Measurements from ENCODE around the gene KIF26B. TPM values are rescaled to one million over a fixed set of nuclear protein-coding genes. Genes with fewer than 3 reads are reported as not detected.

KIF26B gene
- polyA plus RNA-seq, 1 donor (not counting 4 experiments of a cell fraction or from before 2014, with no cell fraction given) = 0.58 TPM

DNA sequence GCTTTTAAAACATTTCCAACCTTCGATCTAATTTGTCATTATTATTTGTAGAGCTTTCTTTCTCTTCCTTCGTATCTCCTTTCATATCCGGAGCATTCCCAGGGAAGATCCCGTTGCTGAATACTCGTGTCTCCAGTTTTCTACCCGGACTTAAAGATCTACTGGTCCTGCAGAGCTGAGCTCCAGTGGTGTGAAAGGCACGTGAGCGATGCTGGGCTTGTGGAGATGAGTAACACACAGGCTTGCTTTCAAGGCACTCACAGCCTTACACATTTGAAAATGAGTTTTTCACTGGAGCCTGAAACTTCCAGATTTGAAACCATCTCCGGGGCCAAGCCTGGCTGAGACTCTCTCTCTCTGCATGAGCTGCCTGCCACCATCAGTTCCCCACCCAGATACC lies 428.3 kb downstream of the KIF26B start:
- Histone ChIP-seq H3K9me3 (ENCODE audit: control insufficient read depth, low read depth, low read length) (no peaks in the 10 kb centered on the region), H3K36me3 (ENCODE audit: control insufficient read depth in 2 of 2, extremely low read depth in 1 of 2, insufficient read depth in 2 of 2, low read length in 2 of 2) (no peaks in the 10 kb centered on the region), H3K4me3 (ENCODE audit: control insufficient read depth in 2 of 3, extremely low read depth in 1 of 3, insufficient read depth in 2 of 3, low read depth in 1 of 3, low read length in 3 of 3) (no peak overlapping the region), H3K4me2 (ENCODE audit: control insufficient read depth, extremely low read depth, insufficient read depth, low read depth, low read length) (no peak overlapping the region), H4K20me1 (ENCODE audit: control insufficient read depth, extremely low read depth, insufficient read depth, low read length) (no peaks in the 10 kb centered on the region), H3K9me1 (ENCODE audit: control insufficient read depth, extremely low read depth, insufficient read depth, low read length) (no peaks in the 10 kb centered on the region), H2AFZ (ENCODE audit: control insufficient read depth, low read length) (no peak overlapping the region), H3K79me2 (ENCODE audit: control insufficient read depth, insufficient read depth, low read length) (no peaks in the 10 kb centered on the region), H3K27ac (ENCODE audit: control insufficient read depth, insufficient read depth, low read length) (no peak overlapping the region), H3K27me3 (ENCODE audit: control insufficient read depth, extremely low read depth, insufficient read depth, low read length) (no peaks in the 10 kb centered on the region), H3K9ac (ENCODE audit: control insufficient read depth, extremely low read depth, insufficient read depth, low read length) (no peak overlapping the region), H3K4me1 (ENCODE audit: control insufficient read depth, extremely low read depth, insufficient read depth, low read length) (no peaks in the 10 kb centered on the region)
- dilution Hi-C loops (cut with MboI; ENCODE audit: extremely low pct_ligation_motif_present, low sequenced_read_pairs) = no loop called here
- DNase-seq (ENCODE audit: low read depth, low spot score) = no peak
- TF ChIP-seq EZH2 (IDR thresholded peaks at IDR 0.05; ENCODE audit: low read length) = no peak
- TF ChIP-seq, protein P1, sequence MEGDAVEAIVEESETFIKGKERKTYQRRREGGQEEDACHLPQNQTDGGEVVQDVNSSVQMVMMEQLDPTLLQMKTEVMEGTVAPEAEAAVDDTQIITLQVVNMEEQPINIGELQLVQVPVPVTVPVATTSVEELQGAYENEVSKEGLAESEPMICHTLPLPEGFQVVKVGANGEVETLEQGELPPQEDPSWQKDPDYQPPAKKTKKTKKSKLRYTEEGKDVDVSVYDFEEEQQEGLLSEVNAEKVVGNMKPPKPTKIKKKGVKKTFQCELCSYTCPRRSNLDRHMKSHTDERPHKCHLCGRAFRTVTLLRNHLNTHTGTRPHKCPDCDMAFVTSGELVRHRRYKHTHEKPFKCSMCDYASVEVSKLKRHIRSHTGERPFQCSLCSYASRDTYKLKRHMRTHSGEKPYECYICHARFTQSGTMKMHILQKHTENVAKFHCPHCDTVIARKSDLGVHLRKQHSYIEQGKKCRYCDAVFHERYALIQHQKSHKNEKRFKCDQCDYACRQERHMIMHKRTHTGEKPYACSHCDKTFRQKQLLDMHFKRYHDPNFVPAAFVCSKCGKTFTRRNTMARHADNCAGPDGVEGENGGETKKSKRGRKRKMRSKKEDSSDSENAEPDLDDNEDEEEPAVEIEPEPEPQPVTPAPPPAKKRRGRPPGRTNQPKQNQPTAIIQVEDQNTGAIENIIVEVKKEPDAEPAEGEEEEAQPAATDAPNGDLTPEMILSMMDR (optimal IDR thresholded peaks at IDR 0.05 in 1 of 3, IDR thresholded peaks at IDR 0.05 in 1 of 3, conservative IDR thresholded peaks at IDR 0.05 in 1 of 3; ENCODE audit: extremely low read depth in 1 of 3, insufficient read depth in 2 of 3, low read length in 3 of 3) = no peak
- FAIRE-seq = no peak

DNA sequence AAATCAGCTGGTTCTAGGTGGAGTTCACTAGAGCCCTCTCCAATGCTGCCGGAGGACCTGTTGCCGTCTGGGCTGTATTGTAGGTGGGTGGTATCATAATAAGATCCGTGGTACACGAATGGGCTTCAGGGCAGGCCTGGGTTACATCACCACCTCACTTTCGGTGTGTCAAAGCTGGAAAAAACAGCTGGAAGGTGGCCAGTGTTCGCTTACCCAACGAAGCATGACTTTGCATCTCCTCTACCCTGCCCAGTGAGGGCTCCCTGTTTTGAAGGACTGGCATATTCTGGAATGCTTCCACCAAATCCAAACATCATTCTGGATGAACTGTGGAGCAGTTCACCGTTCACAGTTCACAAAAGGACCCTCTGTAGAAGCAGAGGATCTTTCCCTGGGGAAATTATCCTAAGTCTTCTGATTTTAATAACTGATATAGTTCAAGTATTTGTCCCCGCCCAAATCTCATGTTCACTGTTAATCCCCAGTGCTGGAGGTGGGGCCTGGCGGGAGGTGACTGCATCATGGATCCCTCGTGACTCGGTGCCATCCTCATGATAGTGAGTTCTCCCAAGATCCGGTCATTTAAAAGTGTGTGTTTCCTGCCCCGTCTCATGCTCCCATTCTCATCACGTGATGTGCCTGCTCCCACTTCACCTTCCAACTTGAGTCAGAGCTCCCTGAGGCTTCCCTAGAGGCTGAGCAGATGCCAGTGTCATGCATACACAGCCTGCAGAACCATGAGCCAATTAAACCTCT lies 429.0 kb downstream of the KIF26B start:
- FAIRE-seq = no peak
- no peak overlapping the region for H3K9ac ChIP-seq (ENCODE audit: control insufficient read depth, extremely low read depth, insufficient read depth, low read length)
- H3K9me3 ChIP-seq (ENCODE audit: control insufficient read depth, low read depth, low read length) = no peaks in the 10 kb centered on the region
- H3K27me3 ChIP-seq (ENCODE audit: control insufficient read depth, extremely low read depth, insufficient read depth, low read length) = no peaks in the 10 kb centered on the region
- no peak overlapping the region for H3K27ac ChIP-seq (ENCODE audit: control insufficient read depth, insufficient read depth, low read length)
- H4K20me1 ChIP-seq (ENCODE audit: control insufficient read depth, extremely low read depth, insufficient read depth, low read length) = no peaks in the 10 kb centered on the region
- no peak for DNase-seq (ENCODE audit: low read depth, low spot score)
- no peak overlapping the region for H3K4me3 ChIP-seq (ENCODE audit: control insufficient read depth in 2 of 3, extremely low read depth in 1 of 3, insufficient read depth in 2 of 3, low read depth in 1 of 3, low read length in 3 of 3)
- dilution Hi-C loops (cut with MboI; ENCODE audit: extremely low pct_ligation_motif_present, low sequenced_read_pairs) = no loop called here
- H3K79me2 ChIP-seq (ENCODE audit: control insufficient read depth, insufficient read depth, low read length) = no peaks in the 10 kb centered on the region
- no peaks in the 10 kb centered on the region for H3K9me1 ChIP-seq (ENCODE audit: control insufficient read depth, extremely low read depth, insufficient read depth, low read length)
- TF ChIP-seq, protein P1 (optimal IDR thresholded peaks at IDR 0.05 in 1 of 3, IDR thresholded peaks at IDR 0.05 in 1 of 3, conservative IDR thresholded peaks at IDR 0.05 in 1 of 3; ENCODE audit: extremely low read depth in 1 of 3, insufficient read depth in 2 of 3, low read length in 3 of 3) = no peak
- no peak for TF ChIP-seq EZH2 (IDR thresholded peaks at IDR 0.05; ENCODE audit: low read length)
- no peaks in the 10 kb centered on the region for H3K36me3 ChIP-seq (ENCODE audit: control insufficient read depth in 2 of 2, extremely low read depth in 1 of 2, insufficient read depth in 2 of 2, low read length in 2 of 2)
- no peaks in the 10 kb centered on the region for H3K4me1 ChIP-seq (ENCODE audit: control insufficient read depth, extremely low read depth, insufficient read depth, low read length)
- no peak overlapping the region for H3K4me2 ChIP-seq (ENCODE audit: control insufficient read depth, extremely low read depth, insufficient read depth, low read depth, low read length)
- no peak overlapping the region for H2AFZ ChIP-seq (ENCODE audit: control insufficient read depth, low read length)
